Middle frontal gyrus (tissue), 1 donor: Measurements from ENCODE around the gene SPEG.

Experiments used
- DNase-seq: peaks from one replicate; pipeline ENCODE4 v3.0.0-alpha.2; 2015; ENCODE audit warnings: low spot score; ENCODE audit errors: extremely low spot score

The SPEG gene

GRCh38 chr2:219494952-219495530 is 60.4 kb downstream of the SPEG start:
- no peak for DNase-seq

- no peak for DNase-seq
These were observed 61.0 kb downstream of the SPEG start for GRCh38 chr2:219495531-219496122.

- DNase-seq: no peak
These were observed 61.7 kb downstream of the SPEG start for GRCh38 chr2:219496247-219496824.

- no peak for DNase-seq
These were observed 62.3 kb downstream of the SPEG start for GRCh38 chr2:219496825-219497494.

- no peak for DNase-seq
These were observed 63.0 kb downstream of the SPEG start for GRCh38 chr2:219497495-219498279.

GRCh38 chr2:219498280-219499057 is 63.8 kb downstream of the SPEG start, which contains the start of gene GMPPA:
Gene GMPPA, plus strand, starts transcription at chr2:219498891. Its CDS starts 1,085 bp downstream, at chr2:219499976.
- DNase-seq: peak; percentile 86

- DNase-seq: no peak
These were observed 64.3 kb downstream of the SPEG start for GRCh38 chr2:219499058-219499307.

GRCh38 chr2:219499555-219499954 is 64.9 kb downstream of the SPEG start:
- no peak for DNase-seq

GRCh38 chr2:219500135-219500534 is 65.5 kb downstream of the SPEG start:
- no peak for DNase-seq

GRCh38 chr2:219501849-219502248 is 67.2 kb downstream of the SPEG start:
- no peak for DNase-seq

- no peak for DNase-seq
These were observed 68.0 kb downstream of the SPEG start for GRCh38 chr2:219502618-219503017.

- no peak for DNase-seq
These were observed 70.9 kb downstream of the SPEG start for GRCh38 chr2:219505585-219505984.

GRCh38 chr2:219506153-219506801 is 71.6 kb downstream of the SPEG start:
- no peak for DNase-seq

GRCh38 chr2:219506802-219507526 is 72.3 kb downstream of the SPEG start:
- no peak for DNase-seq

- DNase-seq: no peak
These were observed 73.2 kb downstream of the SPEG start for GRCh38 chr2:219507581-219508443.

- no peak for DNase-seq
These were observed 73.7 kb downstream of the SPEG start for GRCh38 chr2:219508444-219508734.

- DNase-seq: no peak
These were observed 74.5 kb downstream of the SPEG start for GRCh38 chr2:219508971-219509779.

GRCh38 chr2:219509780-219510511 is 75.3 kb downstream of the SPEG start:
- no peak for DNase-seq
